NCI-H2196 treated with DMSO at 0.1 percent for 48 hours (cell line): Measurements from ENCODE around the gene ICAM1.
"Not testable (repeated sequence)": the region's sequence is repeated elsewhere in the genome, so short reads cannot be mapped to it uniquely, and the experiment has no call there.

Source experiments
- DNase-seq: peaks from one replicate; lab custom pipeline; 2025; ENCODE audit not compliant: unreplicated experiment; lab: John Stamatoyannopoulos, UW

The ICAM1 gene

GRCh38 chr19:10270616-10271394 lies at the start of gene ICAM1:
TSS of gene ICAM1 (plus strand) at chr19:10271120. CDS start at chr19:10271160, 40 bp downstream.
- no peak for DNase-seq

DNA sequence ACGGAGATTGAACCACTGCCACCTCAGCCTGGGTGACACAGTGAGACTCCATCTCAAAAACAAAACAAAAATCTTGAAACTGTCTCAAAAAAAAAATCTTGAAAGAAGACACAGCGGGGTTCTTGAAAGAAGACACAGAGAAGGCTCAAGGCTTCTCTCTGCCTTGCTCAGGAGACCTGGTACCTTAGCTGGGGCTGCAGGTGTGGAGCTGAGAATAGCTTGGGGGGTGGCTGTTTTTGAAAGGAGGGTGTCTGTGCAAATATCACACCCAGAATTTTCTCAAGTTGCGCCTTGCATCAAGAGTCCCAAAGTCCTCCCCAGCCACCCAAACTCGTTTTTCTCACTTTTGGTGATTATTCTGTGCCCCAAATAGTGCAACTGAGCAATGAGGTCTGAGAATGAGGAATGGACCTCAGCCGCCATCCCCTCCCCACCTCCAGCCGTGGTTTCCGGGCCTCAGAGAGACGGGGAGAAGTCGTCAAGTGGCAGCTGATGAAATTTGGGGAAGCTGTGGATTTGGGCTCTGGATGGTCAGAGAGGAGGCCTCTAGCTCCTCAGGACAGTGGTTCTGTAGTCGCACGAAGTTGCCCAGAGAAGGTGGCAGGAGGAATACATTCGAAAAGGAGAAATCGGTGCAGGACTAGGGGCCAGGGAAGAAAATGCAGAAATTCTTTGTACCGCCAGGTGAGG lies 48.6 kb upstream of the ICAM1 start:
- DNase-seq, result no peak

DNA sequence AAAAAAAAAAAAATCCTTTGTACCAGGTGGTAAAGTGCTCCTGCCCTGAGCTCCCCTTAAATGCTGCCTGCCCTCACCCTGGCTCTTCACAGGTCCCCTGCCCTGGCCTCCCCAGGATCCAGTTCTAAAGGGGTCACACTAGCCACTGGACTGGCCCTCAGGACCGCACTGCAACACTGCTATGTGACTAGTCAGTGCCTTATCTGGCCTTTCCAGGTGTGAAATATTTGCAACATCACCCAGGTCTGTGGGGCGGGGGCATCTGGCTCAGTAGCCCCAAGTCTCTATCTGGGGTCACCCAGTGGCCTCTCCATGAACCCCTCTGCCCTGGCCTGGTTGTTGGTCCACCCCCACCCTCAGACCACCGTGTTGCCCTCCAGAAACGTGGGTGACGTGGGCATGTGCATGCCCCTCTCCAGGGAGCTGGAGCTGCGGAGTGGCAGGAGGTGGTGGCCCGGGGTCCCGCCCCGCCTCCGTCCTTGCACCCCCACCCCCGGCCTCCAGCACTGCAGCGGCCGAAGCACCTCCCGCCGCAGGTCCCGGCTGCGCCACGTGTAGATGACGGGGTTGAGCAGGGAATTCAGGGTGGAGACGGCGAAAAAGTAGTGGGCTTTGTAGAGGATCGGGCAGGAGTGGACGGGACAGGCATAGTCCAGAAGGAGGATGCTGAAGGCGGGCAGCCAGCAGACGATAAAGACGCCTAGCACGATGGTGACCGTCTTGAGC lies 47.3 kb upstream of the ICAM1 start:
- DNase-seq, result no peak

DNA sequence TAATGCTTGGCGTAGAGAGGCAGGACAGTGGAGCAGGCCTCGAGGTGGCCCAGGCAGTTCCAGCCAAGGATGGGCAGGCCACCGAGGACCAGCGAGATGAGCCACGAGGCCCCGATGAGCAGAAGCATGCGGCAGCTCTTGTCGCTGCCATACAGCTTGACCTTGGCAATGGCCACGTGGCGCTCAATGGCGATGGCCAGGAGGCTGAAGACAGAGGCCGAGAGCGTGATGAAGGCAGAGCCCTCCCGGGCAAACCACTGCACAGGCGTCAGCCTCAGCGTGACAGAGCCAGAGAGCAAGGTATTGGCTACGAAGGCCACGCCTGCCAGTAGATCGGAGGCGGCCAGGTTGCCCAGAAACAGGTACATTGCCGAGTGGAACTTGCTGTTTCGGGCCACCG lies 46.6 kb upstream of the ICAM1 start:
- no peak for DNase-seq

DNA sequence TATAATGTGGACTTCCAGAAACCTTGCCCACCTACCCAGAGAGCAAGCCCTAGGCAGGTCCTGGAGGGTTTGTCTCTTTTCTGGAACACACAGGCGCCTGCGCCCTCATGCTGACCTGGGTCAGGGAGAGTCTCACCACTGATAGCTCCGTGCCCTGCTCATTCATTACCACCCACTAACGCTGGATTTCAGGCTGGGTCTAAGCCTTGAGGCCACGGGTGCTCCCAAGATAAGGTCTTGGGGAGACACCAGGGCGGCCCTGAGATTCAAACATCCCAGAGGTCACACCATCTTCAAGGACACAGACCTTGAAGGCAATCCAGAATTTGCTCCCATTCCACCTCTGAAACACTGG lies 44.9 kb upstream of the ICAM1 start:
- no peak for DNase-seq

- DNase-seq, result no peak
Measured at GRCh38 chr19:10226376-10227025, 44.4 kb upstream of the ICAM1 start.

DNA sequence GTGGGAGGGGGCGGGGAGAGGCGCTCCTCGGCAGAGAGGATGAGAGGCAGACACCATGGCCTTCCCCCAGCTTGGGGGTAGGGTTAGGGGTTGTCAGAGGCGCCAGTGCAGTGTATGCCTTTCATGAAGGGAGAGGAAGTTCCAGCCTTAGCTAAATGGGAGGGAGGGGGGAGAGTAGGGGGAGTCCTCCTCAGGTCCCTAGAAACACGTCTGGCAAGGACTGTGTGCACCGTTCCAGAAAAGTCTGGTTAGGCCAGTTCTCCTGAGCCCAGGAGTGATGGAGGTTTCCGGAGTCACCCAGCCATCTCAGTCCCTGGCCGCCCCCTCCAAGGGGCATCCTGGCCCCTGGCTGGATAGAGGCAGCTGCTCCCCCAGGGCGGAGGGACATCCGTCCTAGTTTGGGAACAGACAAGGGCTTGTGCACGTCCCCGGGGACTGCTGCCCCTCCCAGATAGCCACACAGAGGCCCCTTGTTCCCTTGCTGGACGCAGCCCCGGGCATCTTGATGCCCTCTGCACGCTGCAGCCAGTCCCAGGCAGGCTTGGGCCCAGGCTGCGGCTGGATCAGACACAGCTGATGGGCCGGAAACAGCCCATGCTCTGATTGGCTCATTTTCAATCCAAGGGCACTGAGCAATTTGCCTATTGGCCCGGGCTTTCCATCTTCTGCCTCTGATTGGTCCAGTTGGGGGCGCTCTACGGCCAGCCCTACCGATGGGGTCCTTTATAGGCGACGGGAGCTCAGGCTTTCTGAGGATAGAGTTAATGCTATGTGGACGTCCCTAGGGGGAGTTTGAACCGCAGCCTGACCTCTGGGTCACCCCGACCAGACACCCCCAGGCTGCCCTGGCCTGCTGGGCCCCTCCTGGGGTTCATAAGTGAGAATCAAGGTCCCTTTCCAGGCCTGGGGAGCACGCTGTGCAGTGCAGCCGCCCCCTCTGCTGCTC lies 43.6 kb upstream of the ICAM1 start:
- no peak for DNase-seq

- DNase-seq, result no peak
Measured at GRCh38 chr19:10228393-10228792, 42.5 kb upstream of the ICAM1 start.

DNA sequence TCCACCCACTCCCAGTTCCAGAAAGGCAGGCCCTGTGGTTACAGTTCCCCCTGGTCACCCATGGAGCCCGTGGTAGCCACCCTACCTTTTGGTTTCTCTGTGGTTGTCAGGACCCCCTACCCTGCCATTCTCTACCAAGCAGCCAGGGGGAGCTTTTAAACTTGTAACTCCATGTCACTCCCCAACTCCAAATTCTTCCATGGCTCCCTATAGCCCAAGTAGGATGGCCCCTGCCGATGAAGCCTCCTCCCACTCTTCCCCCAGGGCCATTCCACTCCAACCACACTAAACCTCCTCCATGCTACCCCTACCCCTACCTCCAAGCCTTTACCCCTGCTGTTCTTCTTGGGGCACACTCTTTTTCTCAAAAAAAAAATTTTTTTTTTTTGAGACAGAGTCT lies 42.0 kb upstream of the ICAM1 start:
- DNase-seq, result no peak

GRCh38 chr19:10230173-10230860 lies 40.6 kb upstream of the ICAM1 start:
- no peak for DNase-seq

DNA sequence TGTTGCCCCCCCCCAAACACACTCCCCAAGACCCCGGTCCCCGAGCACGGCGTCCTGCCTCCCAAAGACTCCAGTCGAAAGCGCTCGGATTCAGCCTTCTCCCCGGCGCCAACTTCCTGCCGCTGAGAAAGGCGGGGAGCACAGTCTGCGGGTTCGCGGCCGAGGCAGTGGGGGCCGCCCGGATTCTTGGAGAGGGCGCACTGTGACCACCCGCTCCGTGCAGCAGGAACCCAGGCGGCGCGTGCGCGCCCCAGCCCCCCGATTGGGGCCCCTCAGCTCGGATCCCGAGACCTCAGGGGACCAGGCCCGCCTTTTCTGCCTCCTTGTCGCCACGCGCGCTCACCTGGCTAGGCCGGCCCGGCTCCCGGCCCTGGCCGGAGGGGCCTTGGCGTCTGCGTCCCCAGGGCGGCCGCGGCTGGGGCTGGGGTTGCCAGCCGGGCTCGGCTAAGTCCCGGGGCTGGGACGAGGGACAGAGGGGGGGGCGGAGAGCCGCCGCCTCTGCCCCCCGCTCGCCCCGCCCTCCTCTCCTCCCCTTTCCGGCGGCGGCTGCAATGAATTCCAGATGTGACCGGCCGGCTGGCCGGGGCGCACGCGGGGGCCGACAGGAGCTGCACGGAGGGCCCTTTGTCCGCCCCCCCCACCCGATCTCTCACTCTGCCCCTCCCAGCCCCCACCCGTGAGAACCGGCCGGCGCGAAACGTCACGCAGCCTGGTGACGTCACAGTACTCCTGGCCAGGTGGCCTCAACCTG lies 39.9 kb upstream of the ICAM1 start, which contains the start of gene S1PR2:
TSS of gene S1PR2 (minus strand) at position 471 of the 751 bp plus-strand sequence. CDS start 6,426 bp downstream, outside the sequence.
- peak; percentile 69 for DNase-seq

DNA sequence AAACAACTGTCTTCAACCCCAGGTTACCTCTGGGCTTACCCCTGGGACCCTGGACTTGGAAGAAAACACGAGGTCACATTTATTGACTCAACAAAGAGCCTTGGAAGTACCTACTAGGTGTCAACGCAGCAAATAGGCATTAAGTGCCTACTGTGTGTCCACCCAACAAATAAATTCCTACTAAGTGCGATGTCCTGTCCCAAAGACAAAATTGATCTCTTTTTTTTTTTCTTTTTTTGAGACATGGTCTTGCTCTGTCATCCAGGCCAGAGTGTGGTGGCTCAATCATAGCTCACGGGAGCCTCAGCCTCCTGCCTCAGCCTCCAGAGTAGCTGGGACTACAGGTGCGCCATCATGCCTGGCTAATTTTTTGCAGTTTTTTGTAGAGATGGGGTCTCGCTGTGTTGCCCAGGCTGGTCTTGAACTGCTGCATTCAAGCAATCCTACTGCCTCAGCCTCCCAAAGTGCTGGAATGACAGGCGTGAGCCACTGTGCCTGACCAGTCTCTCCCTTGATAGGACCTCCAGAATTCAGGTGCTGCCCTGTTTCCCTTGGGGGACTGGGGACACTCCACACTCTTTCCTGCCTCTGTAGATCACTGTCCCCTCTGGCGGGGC lies 39.2 kb upstream of the ICAM1 start:
- no peak for DNase-seq

GRCh38 chr19:10233946-10234345 lies 37.0 kb upstream of the ICAM1 start:
- DNase-seq, result no peak

GRCh38 chr19:10235003-10235402 lies 35.9 kb upstream of the ICAM1 start:
- DNase-seq, result no peak

DNA sequence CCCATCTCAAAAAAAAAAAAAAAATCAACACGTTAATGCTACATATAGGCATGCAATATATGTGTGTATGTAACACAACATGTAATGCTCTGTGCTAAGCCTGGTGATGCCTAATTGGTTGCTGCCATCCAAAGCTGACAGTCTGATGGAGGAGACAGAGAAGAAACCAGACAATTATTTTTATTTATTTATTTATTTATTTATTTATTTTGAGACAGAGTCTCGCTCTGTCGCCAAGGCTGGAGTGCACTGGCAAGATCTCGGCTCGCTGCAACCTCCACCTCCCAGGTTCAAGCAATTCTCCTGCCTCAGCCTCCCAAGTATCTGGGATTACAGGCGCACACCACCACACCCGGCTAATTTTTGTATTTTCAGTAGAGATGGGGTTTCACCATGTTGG lies 35.5 kb upstream of the ICAM1 start:
- not testable (repeated sequence) for DNase-seq

DNA sequence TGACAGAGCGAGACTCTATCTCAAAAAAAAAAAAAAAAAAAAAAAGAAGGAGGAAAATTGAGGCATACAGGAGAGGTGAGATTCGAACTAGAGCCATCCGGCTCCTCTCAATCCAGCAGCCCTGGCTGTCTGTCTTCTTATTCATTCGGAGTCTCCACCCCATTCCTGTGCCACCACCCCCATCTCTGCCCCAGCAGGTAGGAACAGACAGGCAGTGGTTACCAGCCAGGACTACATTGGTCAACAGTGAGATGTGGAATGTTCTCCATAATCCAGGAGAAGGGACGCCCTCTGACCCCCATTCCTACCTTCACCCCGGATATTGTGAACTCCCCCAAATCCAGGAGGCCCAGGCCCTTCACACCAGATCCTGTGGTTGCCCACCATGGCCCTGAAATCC lies 33.2 kb upstream of the ICAM1 start:
- DNase-seq, result peak; percentile 50

DNA sequence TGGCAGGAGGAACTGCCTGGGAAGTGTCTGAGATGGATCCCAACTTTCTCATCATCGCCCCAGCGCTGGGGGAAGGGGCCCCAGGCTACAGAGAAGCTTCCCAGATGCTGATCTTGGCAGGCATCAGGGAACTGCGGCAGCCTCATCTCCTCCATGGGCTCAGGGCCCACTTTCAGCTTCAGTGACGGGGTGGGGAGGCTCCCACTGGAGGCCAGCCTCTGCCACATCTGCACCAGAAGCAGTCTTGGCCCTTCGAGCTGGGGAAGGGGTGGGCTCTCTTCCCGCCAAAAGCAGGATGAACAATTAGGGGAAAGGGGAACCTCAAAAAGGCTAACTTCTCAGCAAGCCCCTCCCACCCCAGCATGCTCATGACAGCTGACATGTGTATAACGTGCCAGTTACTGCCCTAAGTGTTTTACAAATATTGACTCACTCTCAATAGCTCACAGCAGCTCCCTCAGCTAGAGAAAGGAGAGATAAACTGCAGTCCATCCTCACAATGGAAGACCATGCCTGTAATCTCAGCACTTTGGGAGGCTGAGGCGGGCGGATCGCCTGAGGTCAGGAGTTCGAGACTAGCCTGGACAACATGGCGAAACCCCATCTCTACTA lies 32.6 kb upstream of the ICAM1 start:
- DNase-seq, result peak; percentile 85

DNA sequence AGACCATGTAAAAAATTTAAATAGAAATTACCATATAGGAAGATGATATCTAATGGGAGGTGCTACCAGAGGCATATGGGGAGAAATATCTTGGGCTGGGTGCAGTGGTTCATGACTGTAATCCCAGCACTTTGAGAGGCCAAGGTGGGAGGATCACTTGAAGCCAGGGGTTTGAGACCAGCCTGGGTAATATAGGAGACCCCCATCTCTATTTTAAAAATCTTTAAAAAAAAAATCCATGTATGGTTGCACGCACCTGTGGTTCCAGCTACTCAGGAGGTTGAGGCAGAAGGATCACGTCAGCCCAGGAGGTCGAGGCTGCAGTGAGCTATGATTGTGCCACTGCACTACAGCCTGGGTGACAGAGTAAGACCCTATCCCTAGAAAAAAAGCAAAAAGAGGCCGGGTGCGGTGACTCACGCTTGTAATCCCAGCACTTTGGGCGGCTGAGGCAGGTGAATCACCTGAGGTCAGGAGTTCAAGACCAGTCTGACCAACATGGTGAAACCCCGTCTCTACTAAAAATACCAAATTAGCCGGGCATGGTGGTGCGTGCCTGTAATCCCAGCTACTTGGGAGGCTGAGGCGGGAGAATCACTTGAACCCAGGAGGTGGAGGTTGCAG lies 29.0 kb upstream of the ICAM1 start:
- not testable (repeated sequence) for DNase-seq
